Measurements from ENCODE around the gene SH3RF1.

DNA sequence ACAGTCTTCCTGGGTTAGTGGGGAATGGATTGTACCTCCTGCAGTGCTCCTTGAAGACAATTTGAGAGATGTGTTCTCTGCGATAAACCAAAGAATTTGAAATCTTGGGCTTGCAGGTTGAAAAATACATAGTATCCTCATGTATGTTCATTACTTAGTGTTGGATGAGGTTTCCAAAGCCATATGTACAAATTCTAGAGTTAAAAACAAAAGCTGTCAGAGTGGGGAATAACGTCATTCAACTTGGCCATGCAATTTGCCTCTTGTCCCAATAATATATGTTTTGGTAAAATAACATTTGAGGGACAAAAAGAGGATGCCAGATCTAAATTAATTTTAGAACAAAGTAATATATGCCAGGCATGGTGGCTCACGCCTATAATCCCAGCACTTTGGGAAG, 209.4 kb downstream of the SH3RF1 start:
- no peak for TF ChIP-seq POLR2A (IDR thresholded peaks at IDR 0.05)
- TF ChIP-seq, protein P1, sequence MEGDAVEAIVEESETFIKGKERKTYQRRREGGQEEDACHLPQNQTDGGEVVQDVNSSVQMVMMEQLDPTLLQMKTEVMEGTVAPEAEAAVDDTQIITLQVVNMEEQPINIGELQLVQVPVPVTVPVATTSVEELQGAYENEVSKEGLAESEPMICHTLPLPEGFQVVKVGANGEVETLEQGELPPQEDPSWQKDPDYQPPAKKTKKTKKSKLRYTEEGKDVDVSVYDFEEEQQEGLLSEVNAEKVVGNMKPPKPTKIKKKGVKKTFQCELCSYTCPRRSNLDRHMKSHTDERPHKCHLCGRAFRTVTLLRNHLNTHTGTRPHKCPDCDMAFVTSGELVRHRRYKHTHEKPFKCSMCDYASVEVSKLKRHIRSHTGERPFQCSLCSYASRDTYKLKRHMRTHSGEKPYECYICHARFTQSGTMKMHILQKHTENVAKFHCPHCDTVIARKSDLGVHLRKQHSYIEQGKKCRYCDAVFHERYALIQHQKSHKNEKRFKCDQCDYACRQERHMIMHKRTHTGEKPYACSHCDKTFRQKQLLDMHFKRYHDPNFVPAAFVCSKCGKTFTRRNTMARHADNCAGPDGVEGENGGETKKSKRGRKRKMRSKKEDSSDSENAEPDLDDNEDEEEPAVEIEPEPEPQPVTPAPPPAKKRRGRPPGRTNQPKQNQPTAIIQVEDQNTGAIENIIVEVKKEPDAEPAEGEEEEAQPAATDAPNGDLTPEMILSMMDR (IDR thresholded peaks at IDR 0.05): no peak
